Activated CD8-positive, alpha-beta memory T cell treated with anti-CD3 and anti-CD28 coated beads, Interleukin-2, amount 50 U/mL, for 24 hours (primary cell): ENCODE results near the gene HPSE2.
"Not testable (repeated sequence)": the region's sequence is repeated elsewhere in the genome, so short reads cannot be mapped to it uniquely, and the experiment has no call there.

ENCODE experiments used
- DNase-seq: peaks from one replicate; pipeline ENCODE4 v3.0.0-alpha.2; 2020; ENCODE audit errors: extremely low read depth

Gene HPSE2

GRCh38 chr10:98919899-98920298, 315.8 kb downstream of the HPSE2 start:
- no peak for DNase-seq

GRCh38 chr10:98917828-98918227, 317.8 kb downstream of the HPSE2 start:
- no peak for DNase-seq

- no peak for DNase-seq
Observed at GRCh38 chr10:98916526-98917125, 319.0 kb downstream of the HPSE2 start.

- DNase-seq = no peak
Observed at GRCh38 chr10:98915911-98916310, 319.7 kb downstream of the HPSE2 start.

GRCh38 chr10:98910546-98910945, 325.1 kb downstream of the HPSE2 start:
- DNase-seq = no peak

- DNase-seq = no peak
Observed at GRCh38 chr10:98910048-98910447, 325.6 kb downstream of the HPSE2 start.

GRCh38 chr10:98908868-98909267, 326.8 kb downstream of the HPSE2 start:
- DNase-seq = no peak

- not testable (repeated sequence) for DNase-seq
Observed at GRCh38 chr10:98908247-98908646, 327.4 kb downstream of the HPSE2 start.

GRCh38 chr10:98901441-98902110, 334.1 kb downstream of the HPSE2 start:
- DNase-seq = no peak

- DNase-seq = no peak
Observed at GRCh38 chr10:98899018-98899417, 336.6 kb downstream of the HPSE2 start.

- no peak for DNase-seq
Observed at GRCh38 chr10:98892523-98892922, 343.1 kb downstream of the HPSE2 start.

GRCh38 chr10:98886686-98887085, 349.0 kb downstream of the HPSE2 start:
- DNase-seq = no peak

- no peak for DNase-seq
Observed at GRCh38 chr10:98885378-98885777, 350.3 kb downstream of the HPSE2 start.

GRCh38 chr10:98881789-98882188, 353.9 kb downstream of the HPSE2 start:
- no peak for DNase-seq

GRCh38 chr10:98880971-98881370, 354.7 kb downstream of the HPSE2 start:
- no peak for DNase-seq

GRCh38 chr10:98878921-98879320, 356.7 kb downstream of the HPSE2 start:
- no peak for DNase-seq

- DNase-seq = no peak
Observed at GRCh38 chr10:98878418-98878817, 357.2 kb downstream of the HPSE2 start.

- no peak for DNase-seq
Observed at GRCh38 chr10:98861962-98862361, 373.7 kb downstream of the HPSE2 start.

- DNase-seq = no peak
Observed at GRCh38 chr10:98858525-98858924, 377.1 kb downstream of the HPSE2 start.

- no peak for DNase-seq
Observed at GRCh38 chr10:98855403-98856189, 380.1 kb downstream of the HPSE2 start.

GRCh38 chr10:98852686-98853085, 383.0 kb downstream of the HPSE2 start:
- no peak for DNase-seq

GRCh38 chr10:98848361-98848760, 387.3 kb downstream of the HPSE2 start:
- DNase-seq = no peak

GRCh38 chr10:98846787-98847186, 388.9 kb downstream of the HPSE2 start:
- no peak for DNase-seq
